Activated T-cell treated with anti-CD3 and anti-CD28 coated beads, Interleukin-2, amount 50 U/mL, for 4 hours (primary cell): Measurements from ENCODE around the gene AR. TPM values are rescaled to one million over a fixed set of nuclear protein-coding genes. Genes with fewer than 3 reads are reported as not detected.

Source experiments
- ATAC-seq, 2 donors: fragments of 200-7000 bp; cut with Tn5 transposase; one replicate each; pipeline ENCODE4 v1.10.0; 2021
- DNase-seq: peaks from one replicate; pipeline ENCODE4 v3.0.0-alpha.2; 2020
- H3K27me3 Mint-ChIP-seq: one replicate; pipeline ENCODE4 v1.8.0; 2021; ENCODE audit warnings: low read depth, mixed read lengths
- H3K36me3 Mint-ChIP-seq: one replicate; pipeline ENCODE4 v1.8.0; 2022; ENCODE audit warnings: mixed read lengths; ENCODE audit not compliant: insufficient read depth
- H3K4me1 Mint-ChIP-seq: one replicate; pipeline ENCODE4 v1.8.0; 2021; ENCODE audit warnings: low read depth, mixed read lengths
- H3K4me3 Mint-ChIP-seq: one replicate; pipeline ENCODE4 v1.8.0; 2021; ENCODE audit warnings: mild to moderate bottlenecking, moderate library complexity, mixed read lengths
- H3K9me3 Mint-ChIP-seq: one replicate; pipeline ENCODE4 v1.8.0; 2021; ENCODE audit warnings: mixed read lengths
- total RNA-seq, 3 donors: library from RNA; stranded (reverse); gene quantifications; one replicate each; pipeline ENCODE4 v1.2.1, GENCODE V29; 2021

The AR gene
- under 1 TPM; 0.08 to 0.11 (median 0.08) TPM for total RNA-seq

- peaks cover 4% of the 10 kb centered on the region for H3K4me1 Mint-ChIP-seq
- no peak for DNase-seq
- H3K27me3 Mint-ChIP-seq = peaks cover 38% of the 10 kb centered on the region
- ATAC-seq = no peak
- no peak within 1 kb of the TSS for H3K4me3 Mint-ChIP-seq
- H3K9me3 Mint-ChIP-seq = peaks cover 4% of the 10 kb centered on the region
- H3K36me3 Mint-ChIP-seq = no peaks in the 10 kb centered on the region
Measured at GRCh38 chrX:67543818-67544217, at the start of gene AR. TSS of gene AR (plus strand) at chrX:67544021. CDS start at chrX:67545147, 1,126 bp downstream.

- Mint-ChIP-seq H3K9me3 (peaks cover 3% of the 10 kb centered on the region), H3K4me1 (no peaks in the 10 kb centered on the region), H3K36me3 (no peaks in the 10 kb centered on the region), H3K27me3 (no peaks in the 10 kb centered on the region), H3K4me3 (no peak overlapping the region)
- ATAC-seq (no peak), DNase-seq (no peak)
Measured at GRCh38 chrX:67500617-67501016, 43.2 kb upstream of the AR start.

- no peak for ATAC-seq
- DNase-seq = no peak
- no peak overlapping the region for H3K4me3 Mint-ChIP-seq
- H3K36me3 Mint-ChIP-seq = no peaks in the 10 kb centered on the region
- peaks cover 3% of the 10 kb centered on the region for H3K9me3 Mint-ChIP-seq
- no peaks in the 10 kb centered on the region for H3K4me1 Mint-ChIP-seq
- H3K27me3 Mint-ChIP-seq = no peaks in the 10 kb centered on the region
Measured at GRCh38 chrX:67503004-67503403, 40.8 kb upstream of the AR start.

GRCh38 chrX:67503453-67503852 lies 40.4 kb upstream of the AR start:
- H3K36me3 Mint-ChIP-seq = no peaks in the 10 kb centered on the region
- DNase-seq = no peak
- no peak overlapping the region for H3K4me3 Mint-ChIP-seq
- ATAC-seq = no peak
- H3K27me3 Mint-ChIP-seq = no peaks in the 10 kb centered on the region
- no peaks in the 10 kb centered on the region for H3K4me1 Mint-ChIP-seq
- H3K9me3 Mint-ChIP-seq = peaks cover 3% of the 10 kb centered on the region

GRCh38 chrX:67520671-67521070 lies 23.1 kb upstream of the AR start:
- no peaks in the 10 kb centered on the region for H3K36me3 Mint-ChIP-seq
- no peak for DNase-seq

GRCh38 chrX:67523002-67523681 lies 20.7 kb upstream of the AR start:
- DNase-seq (no peak), ATAC-seq (no peak)
- Mint-ChIP-seq H3K4me1 (no peaks in the 10 kb centered on the region), H3K27me3 (no peaks in the 10 kb centered on the region), H3K9me3 (no peaks in the 10 kb centered on the region), H3K4me3 (no peak overlapping the region), H3K36me3 (no peaks in the 10 kb centered on the region)

More at GRCh38 chrX:67520671-67521070, 23.1 kb upstream of the AR start:
- no peak for ATAC-seq
- H3K4me1 Mint-ChIP-seq = no peaks in the 10 kb centered on the region
- no peak overlapping the region for H3K4me3 Mint-ChIP-seq
- no peaks in the 10 kb centered on the region for H3K9me3 Mint-ChIP-seq
- no peaks in the 10 kb centered on the region for H3K27me3 Mint-ChIP-seq

GRCh38 chrX:67523932-67524331 lies 19.9 kb upstream of the AR start:
- ATAC-seq (no peak), DNase-seq (no peak)
- Mint-ChIP-seq H3K27me3 (no peaks in the 10 kb centered on the region), H3K9me3 (no peaks in the 10 kb centered on the region), H3K36me3 (no peaks in the 10 kb centered on the region), H3K4me3 (no peak overlapping the region), H3K4me1 (no peaks in the 10 kb centered on the region)

GRCh38 chrX:67524428-67524827 lies 19.4 kb upstream of the AR start:
- Mint-ChIP-seq H3K9me3 (no peaks in the 10 kb centered on the region), H3K4me1 (no peaks in the 10 kb centered on the region), H3K27me3 (no peaks in the 10 kb centered on the region), H3K36me3 (no peaks in the 10 kb centered on the region), H3K4me3 (no peak overlapping the region)
- ATAC-seq (no peak), DNase-seq (no peak)

GRCh38 chrX:67524950-67525691 lies 18.7 kb upstream of the AR start:
- Mint-ChIP-seq H3K36me3 (no peaks in the 10 kb centered on the region), H3K27me3 (no peaks in the 10 kb centered on the region), H3K4me3 (no peak overlapping the region)

GRCh38 chrX:67536564-67536963 lies 7.3 kb upstream of the AR start:
- ATAC-seq = no peak

More at GRCh38 chrX:67524950-67525691, 18.7 kb upstream of the AR start:
- no peaks in the 10 kb centered on the region for H3K9me3 Mint-ChIP-seq
- ATAC-seq (no peak), DNase-seq (no peak)
- no peaks in the 10 kb centered on the region for H3K4me1 Mint-ChIP-seq

GRCh38 chrX:67538383-67538782 lies 5.4 kb upstream of the AR start:
- H3K27me3 Mint-ChIP-seq = peaks cover 16% of the 10 kb centered on the region
- H3K9me3 Mint-ChIP-seq = peaks cover 4% of the 10 kb centered on the region
- no peak for DNase-seq
- H3K4me3 Mint-ChIP-seq = no peak overlapping the region
- no peaks in the 10 kb centered on the region for H3K4me1 Mint-ChIP-seq
- ATAC-seq = no peak
- H3K36me3 Mint-ChIP-seq = no peaks in the 10 kb centered on the region

More at GRCh38 chrX:67536564-67536963, 7.3 kb upstream of the AR start:
- DNase-seq = no peak
- Mint-ChIP-seq H3K36me3 (no peaks in the 10 kb centered on the region), H3K9me3 (peaks cover 4% of the 10 kb centered on the region), H3K27me3 (peaks cover 7% of the 10 kb centered on the region), H3K4me1 (no peaks in the 10 kb centered on the region), H3K4me3 (no peak overlapping the region)

- ATAC-seq = no peak
- H3K4me1 Mint-ChIP-seq = peaks cover 4% of the 10 kb centered on the region
- no peak for DNase-seq
- H3K4me3 Mint-ChIP-seq = no peak overlapping the region
- H3K36me3 Mint-ChIP-seq = no peaks in the 10 kb centered on the region
- H3K27me3 Mint-ChIP-seq = peaks cover 38% of the 10 kb centered on the region
- H3K9me3 Mint-ChIP-seq = peaks cover 4% of the 10 kb centered on the region
Measured at GRCh38 chrX:67544281-67545035, 637 bp downstream of the AR start.

- ATAC-seq (peak in 1 of 2 donors; percentile 30), DNase-seq (no peak)
- Mint-ChIP-seq H3K9me3 (no peaks in the 10 kb centered on the region), H3K4me3 (no peak overlapping the region), H3K27me3 (peaks cover 33% of the 10 kb centered on the region), H3K4me1 (peaks cover 4% of the 10 kb centered on the region), H3K36me3 (no peaks in the 10 kb centered on the region)
Measured at GRCh38 chrX:67545036-67545821, 1.4 kb downstream of the AR start.
